K562 (cell line): Measurements from ENCODE around the gene CSRP2. TPM values are rescaled to one million over a fixed set of nuclear protein-coding genes. Genes with fewer than 3 reads are reported as not detected.

ENCODE experiments used
- ATAC-seq: fragments of 200-7000 bp; cut with Tn5 transposase; 3 replicates; pipeline ENCODE4 v1.9.1; 2020; ENCODE audit warnings: moderate library complexity
- BruUV-seq: library from RNA; stranded (reverse); fragments of 400-500 nt; replicated peaks from 2 replicates; lab custom pipeline; 2021; lab: Mats Ljungman, UMichigan
- CTCF ChIA-PET: fragments of 300-600 bp; formaldehyde crosslinking; extraction: SDS; loops from one replicate; lab custom pipeline; 2021; ENCODE audit warnings: low intra/inter-chr PET ratio; lab: Yijun Ruan, JAX
- POLR2A ChIA-PET: fragments of 300-600, 350-650 bp; sonication (Branson Sonifier 250); formaldehyde crosslinking; extraction: SDS; loops from one replicate; lab custom pipeline; 2021; ENCODE audit warnings: antibody characterized with exemption, inconsistent platforms; lab: Yijun Ruan, JAX
- DNase-seq, 4 experiments: peaks; one replicate each; pipeline versions ENCODE4 v3.0.0 to v3.0.0-alpha.2; 2011 to 2018; ENCODE audit warnings: low spot score in 3 of 4, mixed read lengths in 3 of 4; ENCODE audit errors: extremely low read depth in 1 of 4
- FAIRE-seq: peaks from 2 replicates; lab custom pipeline; 2011; peaks lifted over from hg19 to GRCh38; lab: Jason Lieb, UNC
- H2AFZ ChIP-seq: 2 replicates; pipeline ENCODE4 v1.6.0; 2011; ENCODE audit warnings: low read depth, low read length, control low read depth, inconsistent platforms
- H3K27ac ChIP-seq: fragments of 200-600 bp; 3 replicates; pipeline ENCODE4 v1.8.0; 2011; ENCODE audit warnings: low read depth, mild to moderate bottlenecking, control low read depth, inconsistent platforms, low read length, moderate library complexity, mixed read lengths; ENCODE audit errors: extremely low read depth
- H3K27me3 ChIP-seq, 2 experiments: fragments of 300-600 bp in 1 of 2; 2 replicates in 1 of 2; 3 replicates in 1 of 2; pipeline versions ENCODE4 v1.6.0 to v1.8.0; 2011; ENCODE audit warnings: inconsistent platforms in 2 of 2, low read length in 2 of 2, mild to moderate bottlenecking in 1 of 2, mixed read lengths in 1 of 2, moderate library complexity in 1 of 2; ENCODE audit not compliant: control insufficient read depth in 2 of 2, insufficient read depth in 2 of 2
- H3K36me3 ChIP-seq: fragments of 300-600 bp; 3 replicates; pipeline ENCODE4 v1.8.0; 2011; ENCODE audit warnings: mild to moderate bottlenecking, low read length, inconsistent platforms; ENCODE audit not compliant: control insufficient read depth, insufficient read depth
- H3K4me1 ChIP-seq, 2 experiments: fragments of 200-600 bp in 1 of 2; replicated peaks in 1 of 2; 2 replicates in 1 of 2; 3 replicates in 1 of 2; pipeline versions ENCODE4 v1.5.1 to v1.8.0; 2011; ENCODE audit warnings: inconsistent platforms in 2 of 2, low read length in 2 of 2, mild to moderate bottlenecking in 1 of 2, mixed read lengths in 1 of 2, moderate library complexity in 1 of 2; ENCODE audit not compliant: control insufficient read depth in 2 of 2, insufficient read depth in 2 of 2
- H3K4me2 ChIP-seq: 2 replicates; pipeline ENCODE4 v1.6.1; 2011; ENCODE audit warnings: low read length, control low read depth, inconsistent platforms, mixed read lengths; ENCODE audit not compliant: insufficient read depth
- H3K4me3 ChIP-seq: fragments of 200-600 bp; sonication (generic), shearing (Covaris generic); 2 replicates; pipeline ENCODE4 v1.5.1; 2016; ENCODE audit warnings: control low read depth, inconsistent platforms
- H3K79me2 ChIP-seq: fragments of 200-600 bp; 3 replicates; pipeline ENCODE4 v1.8.0; 2011; ENCODE audit warnings: low read length, inconsistent platforms; ENCODE audit not compliant: control insufficient read depth, insufficient read depth
- H3K9ac ChIP-seq, 2 experiments: 2 replicates each; pipeline versions ENCODE4 v1.6.0 to v1.6.1; 2011; ENCODE audit warnings: low read depth in 2 of 2, low read length in 2 of 2, control low read depth in 1 of 2, inconsistent platforms in 1 of 2, mild to moderate bottlenecking in 1 of 2, mixed read lengths in 1 of 2; ENCODE audit not compliant: insufficient read depth in 1 of 2
- H3K9me1 ChIP-seq: one replicate; pipeline ENCODE4 v1.6.0; 2011; ENCODE audit warnings: inconsistent platforms, mild to moderate bottlenecking, low read length, moderate library complexity; ENCODE audit not compliant: control insufficient read depth, insufficient read depth
- H3K9me3 ChIP-seq: replicated peaks from 2 replicates; pipeline ENCODE4 v1.5.1; 2011; ENCODE audit warnings: low read depth, low read length, inconsistent platforms; ENCODE audit not compliant: control insufficient read depth, insufficient read depth
- H4K20me1 ChIP-seq: replicated peaks from 2 replicates; pipeline ENCODE4 v1.6.1; 2011; ENCODE audit warnings: low read length, inconsistent platforms, mixed read lengths; ENCODE audit not compliant: control insufficient read depth, insufficient read depth
- CREBBP ChIP-seq: IDR thresholded peaks from one replicate; pipeline ENCODE4 v1.6.1; 2012; ENCODE audit warnings: low read depth, mild to moderate bottlenecking, control low read depth, inconsistent platforms, low read length
- CTCF ChIP-seq, 3 experiments: IDR thresholded peaks in 2 of 3; conservative IDR thresholded peaks in 1 of 3; 2 replicates each; pipeline ENCODE4 v1.5.1; 2011 to 2012; ENCODE audit warnings: low read length in 3 of 3, mild to moderate bottlenecking in 3 of 3, control low read depth in 2 of 3, improper control_type of control experiment in 1 of 3, inconsistent platforms in 1 of 3, low read depth in 1 of 3, mixed read lengths in 1 of 3, moderate library complexity in 1 of 3; ENCODE audit not compliant: insufficient read depth in 2 of 3
- CTCFL ChIP-seq: IDR thresholded peaks from 2 replicates; pipeline ENCODE4 v1.6.1; 2011; ENCODE audit warnings: borderline replicate concordance, low read depth, mild to moderate bottlenecking, moderate library complexity, low read length; ENCODE audit not compliant: insufficient read depth, poor library complexity, severe bottlenecking
- HINFP ChIP-seq: fragments of 450-650 bp; conservative IDR thresholded peaks from 2 replicates; pipeline ENCODE4 v1.6.1; 2016; ENCODE audit warnings: missing genetic modification characterization, low read depth, mild to moderate bottlenecking, control low read depth, missing compliant biosample characterization
- KAT7 ChIP-seq: sonication (generic); formaldehyde crosslinking; IDR thresholded peaks from 2 replicates; pipeline ENCODE4 v1.8.0; 2022; ENCODE audit warnings: missing genetic modification reagents, mild to moderate bottlenecking, borderline replicate concordance
- KDM1A ChIP-seq, 2 experiments: fragments of 450-650 bp; IDR thresholded peaks; 2 replicates each; pipeline ENCODE4 v1.6.1; 2016; ENCODE audit warnings: mild to moderate bottlenecking in 2 of 2
- RAD21 ChIP-seq, 2 experiments: fragments of 250-450 bp in 1 of 2; fragments of 450-650 bp in 1 of 2; sonication (Bioruptor Pico) in 1 of 2; formaldehyde crosslinking in 1 of 2; IDR thresholded peaks in 1 of 2; conservative IDR thresholded peaks in 1 of 2; 2 replicates each; pipeline versions ENCODE4 v1.4.0 to v1.8.0; 2020 to 2022; ENCODE audit warnings: mild to moderate bottlenecking in 2 of 2, moderate library complexity in 1 of 2
- RAD51 ChIP-seq: fragments of 450-650 bp; IDR thresholded peaks from 2 replicates; pipeline ENCODE4 v1.7.1; 2016; ENCODE audit warnings: low read depth, mild to moderate bottlenecking, borderline replicate concordance
- SMC3 ChIP-seq: conservative IDR thresholded peaks from 2 replicates; pipeline ENCODE4 v1.6.1; 2011; ENCODE audit warnings: low read depth, low read length, improper control_type of control experiment; ENCODE audit not compliant: insufficient read depth
- SPI1 ChIP-seq: IDR thresholded peaks from 2 replicates; pipeline ENCODE4 v1.6.1; 2011; ENCODE audit warnings: low read depth, low read length, control low read depth, borderline replicate concordance
- XRCC4 ChIP-seq: IDR thresholded peaks from one replicate; pipeline ENCODE4 v1.6.1; 2011; ENCODE audit not compliant: insufficient read depth, insufficient read length; ENCODE audit errors: extremely low read depth
- WGBS: fragments of 100-300 bp; shearing (Covaris generic); methylation state at CpG from one replicate; pipeline ENCODE4 v1.1.6; 2016; ENCODE audit warnings: low coverage, mixed read lengths; ENCODE audit not compliant: insufficient coverage; ENCODE audit errors: missing lambda C conversion rate; 5-methylcytosine and 5-hydroxymethylcytosine counted together
- in situ Hi-C: fragments of 300-500 bp; cut with MboI; formaldehyde crosslinking; loops from 4 replicates; pipeline ENCODE4 v1.15.0; 2018; ENCODE audit warnings: inconsistent platforms, mixed read lengths
- intact Hi-C: fragments of 100-400 bp; cut with micrococcal nuclease; formaldehyde crosslinking; loops from 2 replicates; pipeline ENCODE4 v1.14.2; 2022
- polyA plus RNA-seq, 8 experiments: library from polyadenylated mRNA; depleted of rRNA in 4 of 8; stranded (reverse) in 5 of 8; unstranded in 3 of 8; fragments of >200 nt; fragmentation: Nextera tagmentation in 2 of 8; fragmentation: Illumina TruSeq in 1 of 8; extraction: Ambion mirVana in 2 of 8; extraction: Trizol in 1 of 8; gene quantifications; 2 replicates each; pipeline versions ENCODE4 v1.2.1 to v1.2.3, GENCODE V29; 2011 to 2014; ENCODE audit warnings: inconsistent platforms in 1 of 8, missing spikeins in 1 of 8
- total RNA-seq, 7 experiments: library from RNA; depleted of rRNA in 6 of 7; stranded (reverse); fragments of >200 nt in 6 of 7; fragmentation: Illumina TruSeq in 2 of 7; extraction: Trizol in 2 of 7; gene quantifications; 2 replicates each; pipeline versions ENCODE4 v1.2.1 to v1.2.3, GENCODE V29; 2011 to 2021; ENCODE audit warnings: low replicate concordance in 1 of 7

CSRP2 gene
- total and polyA plus RNA-seq, 9 of the 15 experiments (the other 6 are each of a cell fraction or from before 2014, with no cell fraction given) = 0.32 to 6.2 (median 2.3) TPM

- TF ChIP-seq HINFP (tag) (no peak), RAD51 (no peak), KAT7 (CRISPR knock-in tag) (no peak), KDM1A (IDR thresholded peaks at IDR 0.05) (no peak)
Observed at GRCh38 chr12:76830436-76830835, 48.4 kb downstream of the CSRP2 start (continued).

- Histone ChIP-seq H3K4me2 (no peak overlapping the region), H4K20me1 (no peaks in the 10 kb centered on the region), H3K79me2 (no peaks in the 10 kb centered on the region), H3K27ac (no peak overlapping the region), H3K9me3 (no peaks in the 10 kb centered on the region), H3K9ac (no peak overlapping the region), H3K4me1 (no peaks in the 10 kb centered on the region), H2AFZ (no peak overlapping the region), H3K36me3 (peaks cover 23% of the 10 kb centered on the region; the same call in 2 of the 3 replicates), H3K9me1 (no peaks in the 10 kb centered on the region), H3K4me3 (no peak overlapping the region), H3K27me3 (no peaks in the 10 kb centered on the region)
- POLR2A ChIA-PET = interaction anchor here (0.9 to 1.0 kb wide), 2 partner anchors 12 to 50 kb away, joined by 3 read pairs; no protein-coding TSS in a partner anchor
- in situ Hi-C loops (no loop called here), intact Hi-C loops (loop anchor here (1.0 kb wide), 1 partner anchor 200 kb away; no protein-coding TSS in a partner anchor)
- ATAC-seq (peak; percentile 83), DNase-seq (peak; percentile 21 to 57 (median 28)), FAIRE-seq (peak; percentile 88)
- no TSS peak for BruUV-seq
- CTCF ChIA-PET = interaction anchor here (2.2 kb wide), 1 partner anchor 199 kb away, joined by 8 read pairs; no protein-coding TSS in a partner anchor
- TF ChIP-seq SPI1 (no peak), CTCFL (peak; percentile 12), XRCC4 (no peak), RAD21 (CRISPR knock-in tag; conservative IDR thresholded peaks at IDR 0.05 in 1 of 2, IDR thresholded peaks at IDR 0.05 in 1 of 2) (peak in 1 of 2 experiments; percentile 56; a peak in 1 of 4 replicates), SMC3 (0 out of 2 replicates have a peak, but pooled peaks have one; percentile 33), CTCF (IDR thresholded peaks at IDR 0.05 in 2 of 3, conservative IDR thresholded peaks at IDR 0.05 in 1 of 3; ENCODE audit: insufficient read depth in 2 of 3, low read depth in 1 of 3, low read length in 3 of 3) (peak; percentile 52 to 59 (median 58); a peak in 5 of 6 replicates), CREBBP (no peak)
- 36% methylated on average over 2 of the region's 2 CpGs for WGBS
Observed at GRCh38 chr12:76820888-76821482, 57.8 kb downstream of the CSRP2 start.
